Neural progenitor cell (in vitro differentiated cells): ENCODE data around the gene PDIA6.

ENCODE experiments used
- CTCF ChIP-seq: fragments of 200-600 bp; sonication (generic); IDR thresholded peaks from 2 replicates; pipeline ENCODE4 v1.5.1; 2017; ENCODE audit warnings: antibody characterized with exemption, mild to moderate bottlenecking
- EZH2 ChIP-seq: fragments of 200-600 bp; sonication (generic); IDR thresholded peaks from 2 replicates; pipeline ENCODE4 v1.6.1; 2017; ENCODE audit warnings: antibody characterized with exemption, mild to moderate bottlenecking, moderate library complexity
- EZH2phosphoT487 ChIP-seq: fragments of 200-600 bp; sonication (generic); IDR thresholded peaks from 2 replicates; pipeline ENCODE4 v1.6.1; 2017; ENCODE audit warnings: antibody characterized with exemption

GRCh38 chr2:10780491-10780820 is 32.1 kb downstream of the PDIA6 start:
- no peak for TF ChIP-seq CTCF
- TF ChIP-seq EZH2phosphoT487 = no peak
- TF ChIP-seq EZH2 = no peak
